Neural progenitor cell (in vitro differentiated cells): ENCODE measurements around the gene PKNOX2. TPM values are rescaled to one million over a fixed set of nuclear protein-coding genes. Genes with fewer than 3 reads are reported as not detected.
A peak's percentile ranks its signal among the peaks of the same experiment; 100 is the strongest.

Experiments
- DNase-seq: peaks from one replicate; pipeline ENCODE4 v3.0.0-alpha.2; 2016; ENCODE audit warnings: low spot score
- H2AFZ ChIP-seq: fragments of 200-600 bp; sonication (generic); replicated peaks from 2 replicates; pipeline ENCODE4 v1.6.1; 2016; ENCODE audit warnings: antibody characterized with exemption
- H3F3A ChIP-seq: fragments of 200-600 bp; sonication (generic); 2 replicates; pipeline ENCODE4 v1.6.1; 2016; ENCODE audit warnings: antibody characterized with exemption, low read depth
- H3K27ac ChIP-seq: fragments of 200-600 bp; sonication (generic); 2 replicates; pipeline ENCODE4 v1.5.1; 2016; ENCODE audit warnings: mild to moderate bottlenecking
- H3K27me3 ChIP-seq: fragments of 200-600 bp; sonication (generic); 2 replicates; pipeline ENCODE4 v1.6.1; 2016; ENCODE audit warnings: mild to moderate bottlenecking, moderate library complexity
- H3K36me3 ChIP-seq: fragments of 200-600 bp; sonication (generic); 2 replicates; pipeline ENCODE4 v1.5.1; 2016
- H3K4me1 ChIP-seq: fragments of 200-600 bp; sonication (generic); 2 replicates; pipeline ENCODE4 v1.6.1; 2016; ENCODE audit warnings: mixed run types
- H3K4me2 ChIP-seq: fragments of 200-600 bp; sonication (generic); 2 replicates; pipeline ENCODE4 v1.6.1; 2016
- H3K4me3 ChIP-seq: fragments of 200-600 bp; sonication (generic); 2 replicates; pipeline ENCODE4 v1.5.1; 2016
- H3K79me2 ChIP-seq: fragments of 200-600 bp; sonication (generic); 2 replicates; pipeline ENCODE4 v1.6.1; 2016; ENCODE audit warnings: low read depth
- H3K9ac ChIP-seq: fragments of 200-600 bp; sonication (generic); 2 replicates; pipeline ENCODE4 v1.6.1; 2016
- H3K9me3 ChIP-seq: fragments of 200-600 bp; sonication (generic); 2 replicates; pipeline ENCODE4 v1.5.1; 2016; ENCODE audit warnings: low read depth
- H4K20me1 ChIP-seq: fragments of 200-600 bp; sonication (generic); 2 replicates; pipeline ENCODE4 v1.6.1; 2016; ENCODE audit warnings: low read depth
- H3K27ac Mint-ChIP-seq: 3 replicates; pipeline ENCODE4 v1.8.0; 2021; ENCODE audit warnings: mixed read lengths
- H3K27me3 Mint-ChIP-seq: 2 replicates; pipeline ENCODE4 v1.8.0; 2022; ENCODE audit warnings: low read depth, mild to moderate bottlenecking, inconsistent platforms, moderate library complexity, mixed read lengths; ENCODE audit not compliant: insufficient read depth
- H3K36me3 Mint-ChIP-seq: 3 replicates; pipeline ENCODE4 v1.8.0; 2021; ENCODE audit warnings: mixed read lengths
- H3K4me1 Mint-ChIP-seq: 3 replicates; pipeline ENCODE4 v1.8.0; 2021; ENCODE audit warnings: mixed read lengths
- H3K4me3 Mint-ChIP-seq: 3 replicates; pipeline ENCODE4 v1.8.0; 2021; ENCODE audit warnings: mild to moderate bottlenecking, moderate library complexity, mixed read lengths
- H3K9me3 Mint-ChIP-seq: 3 replicates; pipeline ENCODE4 v1.8.0; 2020; ENCODE audit warnings: mixed read lengths
- EZH2 ChIP-seq: fragments of 200-600 bp; sonication (generic); IDR thresholded peaks from 2 replicates; pipeline ENCODE4 v1.6.1; 2017; ENCODE audit warnings: antibody characterized with exemption, mild to moderate bottlenecking, moderate library complexity
- EZH2phosphoT487 ChIP-seq: fragments of 200-600 bp; sonication (generic); IDR thresholded peaks from 2 replicates; pipeline ENCODE4 v1.6.1; 2017; ENCODE audit warnings: antibody characterized with exemption
- total RNA-seq: library from RNA; depleted of rRNA; stranded (reverse); fragments of >200 nt; gene quantifications from 2 replicates; pipeline ENCODE4 v1.2.3, GENCODE V29; 2015; ENCODE audit warnings: low replicate concordance
- TF ChIP-seq, protein P1 (sequence below): fragments of 200-600 bp; sonication (generic); IDR thresholded peaks from 2 replicates; pipeline ENCODE4 v1.5.1; 2017; ENCODE audit warnings: antibody characterized with exemption, mild to moderate bottlenecking

PKNOX2 gene
- total RNA-seq, 1 donor from 2014 or later = 4.3 TPM

DNA sequence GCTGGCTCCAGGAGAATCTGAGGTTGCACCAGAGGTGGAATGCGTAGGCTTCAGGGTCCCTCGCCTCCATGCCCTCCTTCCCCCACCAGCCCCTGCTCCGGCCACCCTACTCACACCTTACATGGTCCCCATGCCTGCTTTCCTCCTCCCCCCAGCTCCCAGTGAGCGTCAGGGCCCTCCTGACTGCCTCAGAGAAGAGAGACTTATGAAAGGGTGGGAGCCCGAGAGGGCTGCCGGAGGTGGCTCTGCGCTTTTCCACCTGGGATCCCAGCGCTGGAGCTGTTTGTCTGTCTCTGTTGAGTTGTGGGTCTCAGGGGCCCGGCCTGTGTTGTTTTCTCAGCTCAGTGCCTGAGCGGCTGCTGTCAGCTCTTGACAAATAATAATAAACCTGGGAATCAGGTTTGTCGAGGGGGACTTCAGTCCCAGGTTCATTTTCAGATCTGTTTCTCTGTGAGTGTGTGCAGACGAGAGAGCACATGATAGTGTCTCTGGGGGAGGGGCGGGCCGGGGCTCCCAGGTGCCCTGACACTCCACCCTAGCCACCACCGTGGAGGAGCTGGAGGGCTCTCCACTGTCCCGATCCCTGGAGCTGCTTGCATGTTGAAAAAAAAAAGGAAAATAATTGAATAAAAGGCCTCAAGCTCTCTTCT lies 177.9 kb downstream of the PKNOX2 start:
- no peak for DNase-seq
- Histone ChIP-seq H3F3A (peaks cover 22% of the 10 kb centered on the region), H3K4me3 (no peak overlapping the region), H3K4me2 (peak overlapping the region; percentile 33), H2AFZ (no peak overlapping the region), H3K27me3 (no peaks in the 10 kb centered on the region), H3K9me3 (no peaks in the 10 kb centered on the region), H3K36me3 (no peaks in the 10 kb centered on the region), H3K79me2 (no peaks in the 10 kb centered on the region), H3K27ac (no peak overlapping the region), H3K9ac (no peak overlapping the region), H4K20me1 (peaks cover 17% of the 10 kb centered on the region), H3K4me1 (peaks cover 52% of the 10 kb centered on the region)
- peaks cover 6% of the 10 kb centered on the region for H3K27me3 Mint-ChIP-seq
- H3K9me3 Mint-ChIP-seq = no peaks in the 10 kb centered on the region
- TF ChIP-seq EZH2phosphoT487 (no peak), EZH2 (no peak)
- TF ChIP-seq, protein P1, sequence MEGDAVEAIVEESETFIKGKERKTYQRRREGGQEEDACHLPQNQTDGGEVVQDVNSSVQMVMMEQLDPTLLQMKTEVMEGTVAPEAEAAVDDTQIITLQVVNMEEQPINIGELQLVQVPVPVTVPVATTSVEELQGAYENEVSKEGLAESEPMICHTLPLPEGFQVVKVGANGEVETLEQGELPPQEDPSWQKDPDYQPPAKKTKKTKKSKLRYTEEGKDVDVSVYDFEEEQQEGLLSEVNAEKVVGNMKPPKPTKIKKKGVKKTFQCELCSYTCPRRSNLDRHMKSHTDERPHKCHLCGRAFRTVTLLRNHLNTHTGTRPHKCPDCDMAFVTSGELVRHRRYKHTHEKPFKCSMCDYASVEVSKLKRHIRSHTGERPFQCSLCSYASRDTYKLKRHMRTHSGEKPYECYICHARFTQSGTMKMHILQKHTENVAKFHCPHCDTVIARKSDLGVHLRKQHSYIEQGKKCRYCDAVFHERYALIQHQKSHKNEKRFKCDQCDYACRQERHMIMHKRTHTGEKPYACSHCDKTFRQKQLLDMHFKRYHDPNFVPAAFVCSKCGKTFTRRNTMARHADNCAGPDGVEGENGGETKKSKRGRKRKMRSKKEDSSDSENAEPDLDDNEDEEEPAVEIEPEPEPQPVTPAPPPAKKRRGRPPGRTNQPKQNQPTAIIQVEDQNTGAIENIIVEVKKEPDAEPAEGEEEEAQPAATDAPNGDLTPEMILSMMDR = no peak
- peaks cover 8% of the 10 kb centered on the region for H3K36me3 Mint-ChIP-seq
- H3K4me3 Mint-ChIP-seq = no peak overlapping the region
- H3K4me1 Mint-ChIP-seq = peaks cover 89% of the 10 kb centered on the region
- H3K27ac Mint-ChIP-seq = peak overlapping the region; percentile 86

GRCh38 chr11:125343086-125343717 lies 178.7 kb downstream of the PKNOX2 start:
- TF ChIP-seq, protein P1 = no peak
- no peak for TF ChIP-seq EZH2phosphoT487
- no peak for TF ChIP-seq EZH2
- Histone ChIP-seq H3K9me3 (no peaks in the 10 kb centered on the region), H2AFZ (no peak overlapping the region), H3K4me2 (peak overlapping the region; percentile 33), H3K9ac (no peak overlapping the region), H3K4me1 (peaks cover 58% of the 10 kb centered on the region), H3K36me3 (no peaks in the 10 kb centered on the region), H3K27ac (no peak overlapping the region), H3K4me3 (no peak overlapping the region), H3F3A (peaks cover 30% of the 10 kb centered on the region), H4K20me1 (peaks cover 24% of the 10 kb centered on the region), H3K79me2 (no peaks in the 10 kb centered on the region), H3K27me3 (no peaks in the 10 kb centered on the region)
- Mint-ChIP-seq H3K36me3 (peaks cover 6% of the 10 kb centered on the region), H3K4me1 (peaks cover 89% of the 10 kb centered on the region), H3K4me3 (peak overlapping the region; percentile 44), H3K27ac (peak overlapping the region; percentile 86), H3K9me3 (no peaks in the 10 kb centered on the region), H3K27me3 (peaks cover 6% of the 10 kb centered on the region)
- DNase-seq = no peak

DNA sequence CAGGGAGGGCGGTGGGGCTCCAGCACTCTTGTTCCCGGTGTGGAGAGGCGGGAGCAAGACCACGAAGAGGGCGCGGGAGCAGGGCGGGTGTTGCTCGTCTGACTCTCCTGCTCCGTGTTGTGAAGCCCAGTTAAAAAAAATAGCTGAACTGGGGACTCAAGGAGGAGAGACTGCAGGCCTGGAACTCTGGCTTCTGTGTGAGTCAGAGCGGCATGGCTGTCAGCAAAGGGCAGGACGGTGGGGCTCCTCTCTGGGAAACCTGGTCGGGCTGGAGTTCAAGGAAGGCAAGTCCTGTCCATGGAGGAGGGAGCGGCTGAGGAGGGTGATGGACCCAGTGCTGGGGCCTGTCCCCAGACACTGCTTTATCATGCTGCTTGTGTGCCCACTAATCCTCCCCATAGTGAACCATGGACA lies 179.2 kb downstream of the PKNOX2 start:
- peak overlapping the region; percentile 33 for H3K4me2 ChIP-seq
- DNase-seq = no peak
- H3K4me3 Mint-ChIP-seq = peak overlapping the region; percentile 64
- peaks cover 35% of the 10 kb centered on the region for H3F3A ChIP-seq
- no peaks in the 10 kb centered on the region for H3K36me3 ChIP-seq
- no peak overlapping the region for H3K9ac ChIP-seq
- TF ChIP-seq, protein P1 = no peak
- no peak for TF ChIP-seq EZH2phosphoT487
- no peak for TF ChIP-seq EZH2
- H3K27me3 Mint-ChIP-seq = peaks cover 6% of the 10 kb centered on the region
- peaks cover 6% of the 10 kb centered on the region for H3K36me3 Mint-ChIP-seq
- H3K9me3 Mint-ChIP-seq = no peaks in the 10 kb centered on the region
- H3K27ac ChIP-seq = no peak overlapping the region
- peaks cover 21% of the 10 kb centered on the region for H4K20me1 ChIP-seq
- peaks cover 55% of the 10 kb centered on the region for H3K4me1 ChIP-seq
- H2AFZ ChIP-seq = no peak overlapping the region
- no peak overlapping the region for H3K4me3 ChIP-seq
- H3K27me3 ChIP-seq = no peaks in the 10 kb centered on the region
- H3K79me2 ChIP-seq = no peaks in the 10 kb centered on the region
- peak overlapping the region; percentile 78 for H3K27ac Mint-ChIP-seq
- H3K4me1 Mint-ChIP-seq = peaks cover 89% of the 10 kb centered on the region
- no peaks in the 10 kb centered on the region for H3K9me3 ChIP-seq
